GM18909 (cell line): Measurements from ENCODE around the gene PTPRK.
"Not testable (repeated sequence)": the region's sequence is repeated elsewhere in the genome, so short reads cannot be mapped to it uniquely, and the experiment has no call there.

Source experiments
- ATAC-seq: cut with Tn5 transposase; IDR thresholded peaks from one replicate; pipeline ENCODE4 v1.9.1; 2021; ENCODE audit warnings: mild to moderate bottlenecking; ENCODE audit not compliant: unreplicated experiment, poor library complexity

PTPRK gene

DNA sequence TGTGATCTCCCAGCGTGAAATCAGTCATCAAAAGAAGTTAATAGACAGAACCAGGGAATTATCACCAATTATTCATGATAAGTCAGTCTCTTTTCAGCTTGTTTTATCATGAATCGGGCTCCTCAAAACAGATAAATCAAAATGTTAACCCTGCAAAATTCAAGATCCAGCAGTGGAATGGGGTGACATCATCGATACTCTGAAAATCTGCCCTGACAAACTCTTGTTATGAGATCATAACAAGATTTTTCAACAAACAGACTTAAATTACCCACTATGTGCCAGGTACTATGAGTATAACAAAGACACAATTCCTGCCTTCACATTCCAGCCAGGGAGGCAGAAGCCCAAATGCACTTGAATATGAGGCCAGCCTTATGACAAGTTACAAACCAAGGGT lies 64.4 kb downstream of the PTPRK start:
- no peak for ATAC-seq

DNA sequence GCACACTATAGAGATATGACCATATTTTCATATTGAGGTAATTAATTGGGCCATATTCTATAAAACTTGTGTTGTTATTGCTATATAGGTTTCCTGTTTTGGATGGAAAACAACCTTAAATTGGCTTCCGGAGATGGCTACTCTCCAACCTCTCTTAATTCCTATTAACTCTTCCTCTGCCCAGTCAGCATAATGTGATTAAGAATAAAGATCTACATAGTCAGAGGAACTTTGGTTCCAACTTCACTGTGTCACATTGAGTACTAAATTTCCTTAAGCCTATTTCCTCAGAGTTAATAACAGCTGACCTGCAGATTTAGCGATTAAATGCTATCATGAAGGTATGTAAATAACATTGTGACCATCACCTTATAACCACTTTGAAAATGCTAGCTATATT lies 67.7 kb downstream of the PTPRK start:
- no peak for ATAC-seq

DNA sequence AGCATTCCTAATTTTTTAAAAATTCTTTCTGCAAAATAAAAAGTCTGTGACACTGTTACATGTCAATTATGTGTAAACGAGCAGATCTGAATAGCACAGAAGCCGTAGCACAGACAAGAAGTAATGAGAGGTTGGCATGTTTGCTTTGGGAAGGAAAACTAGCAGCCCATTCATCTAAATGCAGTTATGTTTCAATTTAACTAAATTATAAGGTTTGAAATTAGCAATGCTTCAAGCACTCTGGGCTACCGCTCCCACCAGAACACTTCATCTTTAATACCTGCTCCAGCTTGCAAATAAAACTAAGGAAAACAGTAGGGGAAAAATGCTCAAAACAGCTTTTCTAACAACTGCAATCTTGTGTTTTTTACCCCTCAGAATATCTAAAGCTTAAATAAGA lies 73.9 kb downstream of the PTPRK start:
- ATAC-seq = no peak

DNA sequence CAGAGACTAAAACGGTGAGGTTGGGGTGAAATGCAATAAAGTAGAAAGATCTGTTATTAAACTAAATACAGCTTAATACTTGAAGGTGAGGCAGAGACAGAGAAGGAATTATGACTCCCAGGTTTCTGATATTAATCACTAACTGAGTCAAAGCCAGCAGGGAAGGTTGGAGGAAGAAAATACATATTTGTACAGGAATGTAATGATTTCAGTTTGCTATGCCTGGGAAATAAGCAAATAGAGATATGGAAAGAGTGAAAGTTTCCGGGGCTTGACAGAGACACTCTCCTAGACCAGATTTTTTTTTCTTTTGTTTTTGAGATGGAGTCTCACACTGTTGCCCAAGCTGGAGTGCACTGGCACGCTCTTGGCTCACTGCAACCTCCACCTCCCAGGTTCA lies 76.8 kb downstream of the PTPRK start:
- no peak for ATAC-seq

DNA sequence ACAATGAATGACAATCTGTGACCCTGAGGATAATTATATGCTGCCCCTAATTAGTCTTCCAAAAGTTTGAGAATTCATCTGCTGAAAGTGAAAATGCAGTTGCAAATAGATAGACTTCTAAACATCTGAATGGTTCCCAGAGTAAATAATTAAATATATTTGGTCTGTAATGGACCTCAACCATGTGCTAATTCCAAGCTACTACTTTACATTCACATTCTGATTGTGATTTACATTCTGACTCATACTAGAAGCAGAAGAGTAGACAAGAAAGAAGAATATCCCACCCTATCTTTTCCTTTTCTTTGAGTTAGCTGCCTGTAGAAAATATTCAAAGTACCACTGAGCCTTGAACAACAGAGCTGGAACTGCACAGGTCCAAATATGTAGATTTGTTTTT lies 80.8 kb downstream of the PTPRK start:
- no peak for ATAC-seq

DNA sequence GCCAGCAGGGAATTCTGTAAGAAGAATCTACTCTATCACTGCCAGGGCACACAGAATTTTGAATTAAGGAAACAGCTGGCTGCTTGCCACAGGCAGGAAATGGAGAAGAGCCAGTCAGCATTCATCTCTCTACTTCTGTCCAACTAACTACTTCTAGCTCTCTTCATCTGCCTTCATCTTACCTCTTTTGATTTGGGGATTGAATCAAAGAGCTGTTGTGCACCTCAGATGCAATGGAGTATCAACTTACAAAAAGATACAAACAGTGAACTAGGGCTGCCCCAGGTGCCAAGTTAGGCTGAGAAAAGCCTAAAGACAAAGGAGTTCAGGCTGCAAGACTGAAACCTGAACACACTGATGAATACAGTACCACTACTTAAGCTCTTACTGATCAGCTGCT lies 82.0 kb downstream of the PTPRK start:
- no peak for ATAC-seq

DNA sequence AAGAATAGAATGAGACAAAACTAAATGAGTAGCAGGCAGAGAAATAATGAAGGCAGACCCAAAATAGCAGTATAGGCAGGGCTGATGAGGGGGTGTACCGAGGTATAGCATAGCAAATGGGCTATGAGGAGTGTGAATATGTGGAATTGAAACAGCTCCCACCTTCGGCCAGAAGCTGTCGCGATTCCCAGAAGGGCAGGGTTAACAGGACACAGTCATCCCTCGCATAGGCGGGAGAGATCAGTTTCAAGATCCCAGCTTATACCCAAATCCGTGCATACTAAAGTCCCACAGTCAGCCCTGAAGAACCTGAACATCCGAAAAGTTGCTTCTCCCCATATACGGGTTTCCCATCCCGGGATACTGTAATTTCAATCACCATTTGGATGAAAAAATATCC lies 82.7 kb downstream of the PTPRK start:
- no peak for ATAC-seq

DNA sequence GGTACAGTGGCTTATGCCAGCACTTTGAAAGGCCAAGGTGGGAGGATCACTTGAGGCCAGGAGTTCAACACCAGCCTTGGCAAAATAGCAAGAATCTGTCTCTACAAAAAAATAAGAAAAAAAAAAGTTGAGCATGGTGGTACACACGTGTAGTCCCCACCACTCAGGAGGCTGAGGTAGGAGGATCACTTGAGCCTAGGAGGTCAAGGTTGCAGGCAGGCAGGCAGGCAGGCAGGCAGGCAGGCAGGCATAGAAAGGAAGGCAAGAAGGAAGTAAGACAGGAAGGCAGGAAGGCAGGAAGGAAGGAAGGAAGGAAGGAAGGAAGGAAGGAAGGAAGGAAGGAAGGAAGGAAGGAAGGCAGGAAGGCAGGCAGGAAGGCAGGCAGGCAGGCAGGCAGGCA lies 85.6 kb downstream of the PTPRK start:
- not testable (repeated sequence) for ATAC-seq

DNA sequence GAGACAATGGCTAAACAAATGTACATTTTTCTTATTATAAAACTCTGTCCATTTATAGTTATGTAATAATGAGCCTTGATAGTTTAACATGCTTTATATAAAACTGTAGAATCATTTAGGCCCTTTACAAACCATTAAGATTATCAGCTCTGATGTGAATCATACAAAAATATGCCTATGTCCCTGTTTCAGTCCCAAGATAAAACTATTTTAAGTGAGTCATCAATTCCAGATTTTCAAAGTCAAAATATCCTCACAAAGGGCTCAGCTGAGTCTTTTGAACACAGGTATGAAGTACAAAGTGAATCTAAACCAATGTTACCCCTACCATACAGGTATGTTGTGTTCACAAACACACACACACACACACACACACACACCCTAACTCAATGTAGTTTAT lies 88.0 kb downstream of the PTPRK start:
- ATAC-seq = no peak

DNA sequence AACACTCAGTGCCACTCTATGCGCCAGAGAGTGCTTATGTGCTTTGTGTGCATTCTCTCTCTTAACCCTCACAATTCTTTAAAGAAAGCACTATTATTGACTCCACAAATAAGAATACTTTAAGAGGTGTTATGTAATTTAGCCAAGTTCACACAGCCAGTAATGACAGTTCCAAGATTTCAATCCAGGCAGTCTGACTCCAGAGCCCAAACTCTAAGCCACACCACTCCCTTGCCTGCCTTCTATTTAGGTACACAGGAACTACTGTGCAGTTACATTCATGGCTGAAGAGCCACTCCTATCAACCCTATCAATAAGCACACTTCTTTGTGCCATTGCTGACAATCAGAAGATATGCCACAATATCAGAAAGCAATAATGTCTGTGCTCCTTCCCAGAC lies 93.3 kb downstream of the PTPRK start:
- ATAC-seq = no peak

DNA sequence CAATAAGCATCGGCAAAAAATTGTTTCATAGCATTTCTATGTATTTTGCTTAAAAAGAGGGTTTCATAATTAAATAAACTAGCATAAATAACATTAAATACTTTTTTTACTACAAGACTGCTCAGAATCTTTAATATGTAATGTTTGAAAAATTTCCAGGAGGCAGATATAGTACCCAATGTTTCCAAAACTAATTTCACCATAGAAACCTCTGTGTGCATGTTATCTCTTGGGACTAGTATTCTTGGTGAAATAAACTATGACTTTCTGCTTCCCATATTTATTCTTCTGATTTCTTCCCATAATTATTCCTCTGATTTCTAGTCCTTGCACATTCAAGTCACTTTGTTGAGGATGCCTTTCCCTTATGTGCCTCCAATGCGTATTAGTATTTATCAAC lies 94.5 kb downstream of the PTPRK start:
- ATAC-seq = no peak

DNA sequence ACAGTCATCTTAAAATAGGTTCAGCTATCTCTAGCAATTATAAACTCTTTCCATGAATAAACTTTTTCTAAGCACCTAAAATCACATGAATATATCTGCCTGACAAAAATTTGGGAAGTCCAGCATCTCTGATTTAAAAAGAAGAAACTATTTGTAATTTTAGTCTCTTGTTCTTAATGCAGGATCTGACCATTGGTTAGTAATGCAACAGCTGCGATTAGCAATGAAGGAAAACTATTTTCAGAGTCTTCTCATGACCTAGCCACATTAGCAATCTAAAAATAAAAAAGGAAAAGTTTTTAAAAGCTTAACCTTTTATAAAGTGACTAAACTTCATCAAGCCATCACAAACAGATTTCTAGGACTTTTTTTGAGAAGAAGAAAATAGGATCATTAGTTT lies 97.5 kb downstream of the PTPRK start:
- ATAC-seq = no peak

DNA sequence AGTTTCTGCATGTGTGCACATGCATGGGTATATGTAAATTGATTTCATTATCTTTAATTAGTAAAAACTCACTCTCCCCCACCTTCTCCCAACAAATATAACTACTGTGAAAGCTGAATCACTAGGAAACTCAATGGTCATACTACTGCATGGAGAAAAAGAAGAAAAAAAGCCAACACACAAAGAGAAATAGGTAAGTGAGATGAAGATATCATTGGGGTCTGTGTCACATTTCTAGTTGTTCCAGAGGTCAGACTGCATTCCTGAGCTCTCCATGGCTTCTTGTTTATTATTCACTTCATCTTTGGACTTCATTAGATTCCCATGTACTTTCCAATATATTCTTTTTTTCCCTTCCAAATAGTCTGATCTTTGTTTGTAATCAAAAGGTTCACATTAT lies 98.2 kb downstream of the PTPRK start:
- no peak for ATAC-seq

DNA sequence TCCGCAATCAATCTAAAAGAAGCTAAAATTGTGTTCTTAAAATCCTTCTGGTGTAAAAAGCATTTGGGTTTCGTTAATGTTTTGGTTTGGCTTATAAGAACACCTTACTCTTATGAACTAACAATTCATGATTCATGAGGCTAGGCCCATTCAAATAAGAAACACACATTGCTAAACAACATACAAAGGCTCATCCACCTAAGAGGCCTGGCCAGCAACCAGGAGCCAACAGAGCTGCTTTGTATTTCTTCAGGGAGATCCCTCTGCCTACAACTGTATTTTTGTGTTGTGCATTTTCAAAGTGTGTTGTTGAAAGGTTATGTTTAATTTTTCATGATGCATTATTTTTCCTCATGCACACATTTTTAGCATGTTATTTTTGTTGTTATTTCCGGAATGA lies 98.6 kb downstream of the PTPRK start:
- ATAC-seq = no peak

DNA sequence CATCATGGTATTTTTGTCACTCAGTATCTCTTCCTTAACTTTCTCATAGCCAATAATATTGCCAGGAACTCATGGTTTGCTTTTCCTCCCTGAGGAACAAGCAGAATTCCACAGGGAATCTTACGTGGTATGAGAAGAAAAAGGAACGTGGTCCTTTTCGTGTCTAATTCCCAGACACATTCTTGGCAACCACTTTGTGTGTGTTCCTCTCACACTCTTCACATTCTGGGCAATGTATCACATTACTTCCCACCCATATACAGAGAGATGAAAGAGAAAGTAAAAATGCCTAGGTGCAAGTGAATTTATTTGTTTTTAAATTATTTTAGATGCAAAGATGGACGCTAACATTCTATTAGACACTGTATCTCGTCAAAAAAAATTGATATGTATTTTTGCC lies 102.7 kb downstream of the PTPRK start:
- no peak for ATAC-seq

DNA sequence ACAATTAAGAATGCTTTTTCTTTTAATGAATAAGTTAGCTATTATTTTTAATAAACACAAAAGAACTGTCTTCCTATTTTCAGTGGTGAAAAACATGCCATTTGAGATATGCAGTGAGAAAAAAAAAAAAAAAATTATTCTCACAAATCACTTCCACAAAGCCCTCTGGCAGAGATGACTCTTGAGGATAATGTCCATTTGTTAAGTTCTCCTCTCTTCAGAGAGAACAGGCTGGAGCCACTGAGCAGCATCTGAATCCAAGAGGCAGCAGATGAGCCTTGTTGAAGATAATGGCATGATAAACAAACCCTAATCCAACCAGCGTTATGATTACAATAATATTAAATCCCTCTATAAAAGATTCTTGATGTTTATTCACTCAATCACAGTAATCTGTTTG lies 105.0 kb downstream of the PTPRK start:
- ATAC-seq = no peak

DNA sequence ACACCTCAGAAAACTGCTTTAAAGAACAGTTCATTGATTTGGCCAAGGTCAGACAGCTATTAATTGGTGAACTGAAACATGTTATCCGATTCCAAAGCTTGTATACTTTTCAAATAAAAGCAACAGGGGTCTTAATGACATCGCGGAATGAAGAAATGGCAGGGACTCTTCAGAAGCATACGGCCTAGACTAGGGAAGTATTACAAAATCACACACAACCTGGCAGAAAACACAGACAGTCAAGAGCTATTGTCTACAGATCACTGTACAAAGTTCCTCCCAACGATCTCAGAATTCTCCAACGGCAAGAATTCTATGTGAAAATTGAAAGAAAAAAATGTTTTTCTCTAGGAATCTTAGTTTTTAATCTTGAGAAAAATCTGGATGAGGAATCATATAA lies 105.5 kb downstream of the PTPRK start:
- ATAC-seq = no peak

DNA sequence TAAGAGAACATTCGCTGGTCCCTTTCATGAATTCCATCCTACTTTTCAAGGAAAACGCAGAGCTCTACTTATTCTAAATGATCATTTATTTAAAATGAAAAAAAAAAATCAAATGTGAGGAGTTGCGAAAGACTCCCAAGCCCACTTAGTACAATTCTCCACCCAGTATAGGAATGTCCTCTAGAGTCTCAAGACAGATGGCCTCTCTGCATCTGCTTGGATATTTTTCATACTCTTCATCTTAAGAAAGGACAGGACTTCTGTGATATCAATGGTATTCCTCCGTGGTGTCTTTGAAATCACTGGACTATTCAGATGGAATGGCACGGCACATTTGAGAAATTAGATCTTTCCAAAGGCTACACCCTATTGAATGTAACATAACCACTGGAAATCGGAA lies 107.1 kb downstream of the PTPRK start:
- no peak for ATAC-seq

DNA sequence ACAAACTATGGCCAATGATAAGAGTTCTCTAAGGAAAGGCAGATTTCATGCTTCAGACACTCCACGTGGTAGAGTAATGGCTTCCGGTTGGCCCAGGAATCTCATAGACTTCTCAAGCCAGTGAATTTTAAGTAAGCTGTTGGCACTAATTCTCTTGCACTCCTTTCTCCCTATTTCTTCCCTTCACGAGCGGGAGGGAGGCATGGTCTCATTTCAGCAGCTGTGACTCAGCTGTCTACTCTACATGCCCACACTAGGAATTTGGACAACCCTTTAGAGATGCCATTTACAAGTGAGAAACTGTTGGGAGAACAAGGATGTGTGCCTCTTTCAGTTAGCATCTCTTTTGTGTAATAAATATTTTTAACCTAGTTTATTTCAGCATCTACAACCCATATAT lies 107.7 kb downstream of the PTPRK start:
- ATAC-seq = no peak

DNA sequence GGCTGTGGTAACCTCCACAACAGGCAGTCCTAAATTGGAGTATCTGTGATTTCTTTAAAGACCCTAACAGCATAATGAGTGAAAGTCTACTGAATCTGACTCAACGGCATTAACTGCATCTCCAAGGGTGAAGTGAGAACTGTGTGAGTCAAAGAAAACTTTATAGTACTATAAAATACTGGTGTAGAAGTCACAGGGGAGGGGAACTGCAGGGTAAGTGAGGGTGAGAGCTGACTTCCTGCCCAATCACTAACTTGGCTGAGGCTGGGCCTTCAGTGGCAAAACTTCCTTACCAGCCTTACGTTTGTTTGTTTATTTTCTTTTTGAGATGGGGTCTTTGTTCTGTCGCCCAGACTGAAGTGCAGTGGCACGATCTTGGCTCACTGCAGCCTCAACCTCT lies 109.8 kb downstream of the PTPRK start:
- ATAC-seq = no peak

DNA sequence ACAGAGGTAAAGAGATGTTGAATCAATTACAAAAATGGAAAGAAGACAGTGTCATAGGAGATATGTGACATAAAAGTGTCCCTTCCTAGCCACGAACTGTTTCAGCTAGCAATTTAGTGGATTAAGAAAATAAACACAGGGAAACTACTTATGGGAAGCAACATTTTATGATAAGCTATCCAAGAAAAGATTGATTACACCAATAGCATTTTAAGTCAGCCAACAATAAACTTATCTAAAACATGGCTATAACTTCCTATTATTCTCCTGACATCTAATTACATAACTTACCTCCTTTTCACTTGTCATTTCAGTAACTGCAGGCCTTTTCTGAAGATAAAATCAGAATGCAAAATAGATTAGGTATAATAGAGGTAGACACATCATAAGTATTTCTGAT lies 111.4 kb downstream of the PTPRK start:
- no peak for ATAC-seq

DNA sequence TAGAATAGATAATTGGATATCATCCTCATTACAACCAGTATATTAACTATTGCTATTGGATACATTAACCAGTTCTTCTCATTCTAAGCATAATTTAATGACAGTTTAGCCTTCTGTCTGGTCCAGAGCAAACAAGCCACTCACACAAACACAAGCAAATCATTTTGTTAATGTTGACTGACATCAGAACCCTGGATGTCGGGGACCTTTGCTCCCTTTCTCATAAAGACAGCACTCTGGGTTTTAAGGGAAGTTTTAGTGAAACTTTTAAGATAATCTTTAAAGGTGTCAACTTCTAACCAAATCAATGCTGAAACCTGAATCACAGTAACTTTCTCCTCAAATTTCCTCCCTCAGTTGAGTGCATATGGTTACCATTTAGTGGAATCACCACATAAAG lies 113.9 kb downstream of the PTPRK start:
- no peak for ATAC-seq

DNA sequence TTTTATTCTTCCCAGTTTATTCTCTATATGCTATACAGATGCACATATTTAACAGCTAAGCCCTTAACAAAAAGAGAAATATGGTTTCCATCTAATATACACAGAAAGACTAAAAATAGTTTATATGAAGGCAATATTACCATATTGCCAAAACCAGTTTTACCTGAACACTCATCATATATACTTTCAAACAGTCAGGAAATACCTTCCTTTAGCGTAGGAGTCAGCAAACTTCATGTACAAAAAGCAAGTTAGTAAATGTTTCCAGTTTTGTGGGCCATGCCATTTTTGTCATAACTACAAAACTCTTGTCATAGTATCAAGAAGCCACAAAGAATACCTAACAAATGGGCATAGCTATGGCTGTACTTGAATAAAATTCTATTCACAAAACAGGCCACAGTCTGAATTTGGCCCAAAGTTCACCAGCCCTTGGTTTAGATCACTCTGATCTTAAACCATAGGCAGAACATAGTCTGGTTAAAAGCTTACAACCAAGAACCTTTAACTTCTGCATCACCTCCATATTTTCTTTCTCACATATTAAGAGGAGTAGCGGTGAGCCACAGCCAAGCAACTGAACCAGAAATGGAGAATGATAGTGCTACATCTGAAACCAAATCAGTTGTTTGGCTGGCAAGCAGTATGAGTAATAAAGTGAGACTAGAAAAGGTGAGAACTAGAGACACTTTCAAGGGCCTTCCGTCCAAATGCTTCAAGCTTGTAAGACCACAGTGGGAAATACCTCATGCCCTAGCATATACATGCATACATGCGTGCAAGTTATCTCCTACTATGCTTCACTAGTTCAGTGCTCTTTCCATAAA lies 116.6 kb downstream of the PTPRK start:
- ATAC-seq = peak; percentile 76
